LNCaP clone FGC (cell line): Measurements from ENCODE around the gene P4HA1.
"Not testable (repeated sequence)": the region's sequence is repeated elsewhere in the genome, so short reads cannot be mapped to it uniquely, and the experiment has no call there.

Experiments
- DNase-seq: peaks from one replicate; pipeline ENCODE4 v3.0.0-alpha.2; 2011; ENCODE audit warnings: low read depth
- H3K4me3 ChIP-seq: 2 replicates; pipeline ENCODE4 v1.5.1; 2011; ENCODE audit warnings: mild to moderate bottlenecking, low read depth, low read length, control low read depth
- CTCF ChIP-seq: IDR thresholded peaks from 2 replicates; pipeline ENCODE4 v1.5.1; 2012; ENCODE audit warnings: mild to moderate bottlenecking; ENCODE audit not compliant: control insufficient read depth, insufficient read depth; ENCODE audit errors: extremely low read depth

Gene P4HA1

GRCh38 chr10:73131301-73131700, 34.6 kb upstream of the P4HA1 start:
- DNase-seq = peak; percentile 48
- TF ChIP-seq CTCF = no peak
- no peak overlapping the region for H3K4me3 ChIP-seq

GRCh38 chr10:73126343-73126742, 29.7 kb upstream of the P4HA1 start:
- TF ChIP-seq CTCF = no peak
- no peak for DNase-seq
- no peak overlapping the region for H3K4me3 ChIP-seq

- no peak overlapping the region for H3K4me3 ChIP-seq
- no peak for DNase-seq
- TF ChIP-seq CTCF = no peak
Measured at GRCh38 chr10:73119952-73120351, 23.3 kb upstream of the P4HA1 start.

- no peak for TF ChIP-seq CTCF
- DNase-seq = no peak
- no peak overlapping the region for H3K4me3 ChIP-seq
Measured at GRCh38 chr10:73119457-73119856, 22.8 kb upstream of the P4HA1 start.

GRCh38 chr10:73117976-73118743, 21.5 kb upstream of the P4HA1 start:
- DNase-seq = no peak
- no peak for TF ChIP-seq CTCF
- no peak overlapping the region for H3K4me3 ChIP-seq

GRCh38 chr10:73116017-73116416, 19.4 kb upstream of the P4HA1 start:
- TF ChIP-seq CTCF = no peak
- no peak overlapping the region for H3K4me3 ChIP-seq
- no peak for DNase-seq

GRCh38 chr10:73113551-73113950, 16.9 kb upstream of the P4HA1 start:
- DNase-seq = no peak
- TF ChIP-seq CTCF = no peak
- no peak overlapping the region for H3K4me3 ChIP-seq

GRCh38 chr10:73112032-73112431, 15.4 kb upstream of the P4HA1 start:
- DNase-seq, H3K4me3 ChIP-seq: not testable (repeated sequence)
